Measurements from ENCODE around the gene COL4A2.

GRCh38 chr13:110523838-110524540 is 216.9 kb downstream of the COL4A2 start:
- no peak for TF ChIP-seq CTCF (IDR thresholded peaks at IDR 0.05)
- TF ChIP-seq POLR2A (IDR thresholded peaks at IDR 0.05): no peak

All from right lobe of liver (tissue), 4 donors.